Measurements from ENCODE around the gene MAP3K7.

GRCh38 chr6:90514496-90514895 is 72.4 kb downstream of the MAP3K7 start:
- TF ChIP-seq ZFX (IDR thresholded peaks at IDR 0.05; ENCODE audit: borderline replicate concordance) (no peak), CTCF (IDR thresholded peaks at IDR 0.05) (no peak)

All from 22Rv1 (cell line).